ENCODE data around the gene TRIP10. TPM values are rescaled to one million over a fixed set of nuclear protein-coding genes. Genes with fewer than 3 reads are reported as not detected.

Gene TRIP10
- total RNA-seq, 1 experiment from 2014 or later, result 49.7 TPM

DNA sequence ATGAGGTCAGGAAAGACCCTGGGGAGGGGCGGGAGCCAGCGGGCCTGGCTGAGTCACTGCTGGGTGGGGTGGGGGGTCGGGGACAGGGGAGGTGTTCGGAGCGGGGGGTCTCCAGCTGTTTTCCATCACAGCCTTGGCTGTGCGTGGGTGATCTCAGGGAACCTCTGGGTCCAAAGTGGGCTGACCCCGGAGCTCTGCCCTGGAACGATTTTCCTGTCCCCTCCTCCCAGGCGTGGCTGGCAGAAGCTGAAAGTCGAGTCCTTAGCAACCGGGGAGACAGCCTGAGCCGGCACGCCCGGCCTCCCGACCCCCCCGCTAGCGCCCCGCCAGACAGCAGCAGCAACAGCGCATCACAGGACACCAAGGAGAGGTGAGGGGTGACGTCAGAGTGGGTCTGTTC, 10.6 kb downstream of the TRIP10 start:
- Mint-ChIP-seq H3K9me3 (ENCODE audit: unreplicated experiment) (no peaks in the 10 kb centered on the region), H3K4me1 (ENCODE audit: insufficient read depth, unreplicated experiment) (peaks cover 7% of the 10 kb centered on the region), H3K27me3 (ENCODE audit: insufficient read depth, unreplicated experiment) (no peaks in the 10 kb centered on the region), H3K36me3 (ENCODE audit: insufficient read depth, unreplicated experiment) (peaks cover 98% of the 10 kb centered on the region), H3K4me3 (ENCODE audit: unreplicated experiment) (no peak overlapping the region), H3K27ac (ENCODE audit: low read depth, unreplicated experiment) (peak overlapping the region; percentile 71)
- BruUV-seq (replicated peaks), result no TSS peak
- DNase-seq (ENCODE audit: unreplicated experiment), result no peak
- CTCF ChIA-PET, result no interaction called here
- TF ChIP-seq, protein P1, sequence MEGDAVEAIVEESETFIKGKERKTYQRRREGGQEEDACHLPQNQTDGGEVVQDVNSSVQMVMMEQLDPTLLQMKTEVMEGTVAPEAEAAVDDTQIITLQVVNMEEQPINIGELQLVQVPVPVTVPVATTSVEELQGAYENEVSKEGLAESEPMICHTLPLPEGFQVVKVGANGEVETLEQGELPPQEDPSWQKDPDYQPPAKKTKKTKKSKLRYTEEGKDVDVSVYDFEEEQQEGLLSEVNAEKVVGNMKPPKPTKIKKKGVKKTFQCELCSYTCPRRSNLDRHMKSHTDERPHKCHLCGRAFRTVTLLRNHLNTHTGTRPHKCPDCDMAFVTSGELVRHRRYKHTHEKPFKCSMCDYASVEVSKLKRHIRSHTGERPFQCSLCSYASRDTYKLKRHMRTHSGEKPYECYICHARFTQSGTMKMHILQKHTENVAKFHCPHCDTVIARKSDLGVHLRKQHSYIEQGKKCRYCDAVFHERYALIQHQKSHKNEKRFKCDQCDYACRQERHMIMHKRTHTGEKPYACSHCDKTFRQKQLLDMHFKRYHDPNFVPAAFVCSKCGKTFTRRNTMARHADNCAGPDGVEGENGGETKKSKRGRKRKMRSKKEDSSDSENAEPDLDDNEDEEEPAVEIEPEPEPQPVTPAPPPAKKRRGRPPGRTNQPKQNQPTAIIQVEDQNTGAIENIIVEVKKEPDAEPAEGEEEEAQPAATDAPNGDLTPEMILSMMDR (IDR thresholded peaks at IDR 0.05; ENCODE audit: unreplicated experiment), result no peak
- POLR2A ChIA-PET, result interaction anchor here (1.4 kb wide), 1 partner anchor 16 kb away, joined by 3 read pairs; no protein-coding TSS in a partner anchor
- intact Hi-C loops (cut with micrococcal nuclease), result no loop called here

DNA sequence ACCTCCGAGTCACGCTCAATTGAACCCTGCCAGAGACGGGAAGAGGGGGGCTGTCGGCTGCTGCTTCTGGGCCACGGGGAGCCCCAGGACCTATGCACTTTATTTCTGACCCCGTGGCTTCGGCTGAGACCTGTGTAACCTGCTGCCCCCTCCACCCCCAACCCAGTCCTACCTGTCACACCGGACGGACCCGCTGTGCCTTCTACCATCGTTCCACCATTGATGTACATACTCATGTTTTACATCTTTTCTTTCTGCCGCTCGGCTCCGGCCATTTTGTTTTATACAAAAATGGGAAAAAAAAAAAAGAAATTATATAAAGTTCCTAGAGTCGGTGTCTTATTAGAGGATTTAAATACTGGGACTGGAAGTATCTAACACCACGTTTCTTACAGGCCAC, 11.7 kb downstream of the TRIP10 start:
- H3K27ac Mint-ChIP-seq (ENCODE audit: low read depth, unreplicated experiment), result no peak overlapping the region
- TF ChIP-seq, protein P1 (IDR thresholded peaks at IDR 0.05; ENCODE audit: unreplicated experiment), result no peak
- TSS peak; percentile 76 for BruUV-seq (replicated peaks)
- DNase-seq (ENCODE audit: unreplicated experiment), result no peak
- H3K36me3 Mint-ChIP-seq (ENCODE audit: insufficient read depth, unreplicated experiment), result peaks cover 92% of the 10 kb centered on the region
- CTCF ChIA-PET, result no interaction called here
- H3K4me3 Mint-ChIP-seq (ENCODE audit: unreplicated experiment), result no peak overlapping the region
- H3K9me3 Mint-ChIP-seq (ENCODE audit: unreplicated experiment), result no peaks in the 10 kb centered on the region
- POLR2A ChIA-PET, result no interaction called here
- intact Hi-C loops (cut with micrococcal nuclease), result no loop called here
- no peaks in the 10 kb centered on the region for H3K4me1 Mint-ChIP-seq (ENCODE audit: insufficient read depth, unreplicated experiment)
- H3K27me3 Mint-ChIP-seq (ENCODE audit: insufficient read depth, unreplicated experiment), result no peaks in the 10 kb centered on the region

DNA sequence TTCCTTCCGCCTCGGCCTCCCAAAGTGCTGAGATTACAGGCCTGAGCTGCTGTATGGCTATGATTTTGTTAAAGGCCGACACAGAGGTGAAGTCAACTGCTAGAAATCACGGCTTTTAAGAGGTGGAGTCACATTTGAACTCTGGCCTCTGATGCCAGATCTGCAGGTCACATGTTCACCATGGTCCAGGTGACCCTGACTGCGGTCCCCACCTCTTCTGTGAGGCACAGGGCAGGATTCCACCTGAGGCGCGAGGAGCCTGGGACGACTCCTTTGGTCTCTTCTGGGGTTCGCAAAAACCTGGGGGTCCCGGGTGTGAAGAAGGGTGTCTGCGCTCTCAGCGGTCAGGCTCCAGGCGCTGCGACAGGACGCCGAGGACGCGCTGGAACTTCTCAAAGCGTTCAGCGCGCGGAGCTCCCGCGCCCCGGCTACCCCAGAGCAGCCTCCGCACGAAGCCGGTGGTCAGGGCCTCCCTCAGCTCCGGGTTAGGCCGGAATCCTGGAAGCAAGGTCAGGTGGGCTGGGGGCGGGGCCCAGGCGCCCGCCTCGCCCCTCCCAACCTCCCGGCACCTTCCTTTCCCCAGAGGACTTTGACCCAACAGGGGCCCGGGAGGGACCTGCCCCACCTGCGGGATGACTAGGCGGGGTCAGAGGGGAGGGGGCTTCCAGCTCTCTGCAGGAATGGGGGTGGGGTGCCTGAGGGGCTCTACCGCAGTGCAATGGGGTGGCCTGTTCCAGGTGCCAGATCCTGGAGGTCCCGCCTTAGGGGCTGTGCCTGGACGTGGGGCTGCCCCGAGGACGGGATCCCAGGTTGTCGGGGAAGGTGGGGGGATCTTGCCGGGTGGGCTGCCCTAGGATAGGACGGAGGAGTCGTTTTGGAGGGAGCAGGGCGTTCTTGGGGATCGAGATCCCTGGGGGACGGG, 13.0 kb downstream of the TRIP10 start:
- Mint-ChIP-seq H3K27me3 (ENCODE audit: insufficient read depth, unreplicated experiment) (no peaks in the 10 kb centered on the region), H3K9me3 (ENCODE audit: unreplicated experiment) (no peaks in the 10 kb centered on the region), H3K27ac (ENCODE audit: low read depth, unreplicated experiment) (no peak overlapping the region), H3K4me1 (ENCODE audit: insufficient read depth, unreplicated experiment) (no peaks in the 10 kb centered on the region), H3K36me3 (ENCODE audit: insufficient read depth, unreplicated experiment) (peaks cover 79% of the 10 kb centered on the region), H3K4me3 (ENCODE audit: unreplicated experiment) (no peak overlapping the region)
- ChIA-PET POLR2A (interaction anchor here (0.8 kb wide), 1 partner anchor 107 kb away, joined by 3 read pairs; no protein-coding TSS in a partner anchor), CTCF (no interaction called here)
- TF ChIP-seq, protein P1 (IDR thresholded peaks at IDR 0.05; ENCODE audit: unreplicated experiment), result no peak
- BruUV-seq (replicated peaks), result no TSS peak
- DNase-seq (ENCODE audit: unreplicated experiment), result no peak
- intact Hi-C loops (cut with micrococcal nuclease), result no loop called here

DNA sequence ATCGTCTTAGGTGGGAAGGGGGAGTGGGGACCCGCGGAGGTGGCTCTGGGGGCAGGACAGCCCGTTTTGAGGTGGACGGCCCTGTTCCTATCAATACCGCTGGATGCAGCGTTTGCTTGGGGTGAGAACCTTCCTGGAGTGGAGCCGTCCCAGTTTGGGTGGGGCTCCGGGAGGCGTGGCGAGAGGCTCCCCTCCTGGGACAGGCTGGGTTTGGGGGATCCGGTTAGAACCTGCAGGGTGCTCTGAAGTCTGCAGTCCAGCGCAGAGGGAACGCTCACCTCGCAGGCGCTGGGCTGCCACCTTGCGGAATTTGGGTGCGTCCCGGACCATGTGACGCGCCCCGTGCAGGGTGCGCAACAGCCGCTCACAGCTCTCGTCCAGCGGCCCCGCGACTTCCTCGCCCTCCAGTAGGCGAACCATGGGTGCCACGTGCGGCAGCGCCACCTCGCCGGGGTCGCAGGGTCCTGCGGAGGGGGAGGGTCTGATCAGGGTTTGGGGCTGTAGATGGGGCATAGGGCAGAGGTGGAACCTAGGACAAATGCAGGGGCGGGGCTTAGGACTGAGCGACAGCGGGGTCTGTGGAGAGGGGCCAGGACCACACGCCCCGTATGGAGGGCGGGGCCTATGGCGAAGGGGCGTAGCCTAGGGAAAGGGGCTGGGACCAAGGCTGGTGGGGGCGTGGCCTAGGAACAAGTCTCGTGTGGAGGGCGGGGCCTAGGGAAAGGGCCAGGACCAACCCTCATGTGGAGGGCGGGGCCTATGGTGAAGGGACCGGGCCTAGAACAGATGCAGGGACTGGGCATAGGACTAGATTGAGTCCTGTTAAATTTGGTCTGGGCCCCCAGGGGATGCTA, 13.9 kb downstream of the TRIP10 start:
- no TSS peak for BruUV-seq (replicated peaks)
- peak; percentile 55 for DNase-seq (ENCODE audit: unreplicated experiment)
- Mint-ChIP-seq H3K4me1 (ENCODE audit: insufficient read depth, unreplicated experiment) (no peaks in the 10 kb centered on the region), H3K27me3 (ENCODE audit: insufficient read depth, unreplicated experiment) (no peaks in the 10 kb centered on the region), H3K27ac (ENCODE audit: low read depth, unreplicated experiment) (no peak overlapping the region), H3K36me3 (ENCODE audit: insufficient read depth, unreplicated experiment) (peaks cover 79% of the 10 kb centered on the region), H3K9me3 (ENCODE audit: unreplicated experiment) (no peaks in the 10 kb centered on the region), H3K4me3 (ENCODE audit: unreplicated experiment) (no peak overlapping the region)
- TF ChIP-seq, protein P1 (IDR thresholded peaks at IDR 0.05; ENCODE audit: unreplicated experiment), result no peak
- intact Hi-C loops (cut with micrococcal nuclease), result no loop called here
- ChIA-PET CTCF (no interaction called here), POLR2A (interaction anchor here (0.8 kb wide), 1 partner anchor 106 kb away, joined by 3 read pairs; no protein-coding TSS in a partner anchor)
